Left lung (tissue), 10 donors: Measurements from ENCODE around the gene C22orf39. TPM values are rescaled to one million over a fixed set of nuclear protein-coding genes. Genes with fewer than 3 reads are reported as not detected.

Experiments
- ATAC-seq: fragments of 200-7000 bp; cut with Tn5 transposase; one replicate; pipeline ENCODE4 v1.9.1; 2020; ENCODE audit warnings: moderate library complexity
- DNase-seq, 4 donors: peaks; one replicate each; pipeline ENCODE4 v3.0.0-alpha.2; 2013 to 2020
- H3K27ac ChIP-seq, 2 donors: fragments of 200-600 bp; sonication (generic) in 1 of 2; one replicate each; pipeline versions ENCODE4 v1.5.0 to v1.8.0; 2020 to 2021
- H3K27me3 ChIP-seq, 2 donors: fragments of 200-600 bp; sonication (generic) in 1 of 2; one replicate each; pipeline versions ENCODE4 v1.5.0 to v1.8.0; 2020 to 2021
- H3K36me3 ChIP-seq, 2 donors: fragments of 200-600 bp; sonication (generic) in 1 of 2; one replicate each; pipeline versions ENCODE4 v1.5.0 to v1.8.0; 2020 to 2021
- H3K4me1 ChIP-seq, 2 donors: fragments of 200-600 bp; one replicate each; pipeline ENCODE4 v1.8.0; 2021
- H3K4me3 ChIP-seq, 2 donors: fragments of 200-600 bp; sonication (generic) in 1 of 2; one replicate each; pipeline versions ENCODE4 v1.5.0 to v1.8.0; 2020 to 2021; ENCODE audit warnings: mild to moderate bottlenecking in 1 of 2
- H3K9me3 ChIP-seq, 2 donors: fragments of 200-600 bp; sonication (generic) in 1 of 2; one replicate each; pipeline versions ENCODE4 v1.5.0 to v1.8.0; 2020 to 2021
- CTCF ChIP-seq, 2 donors: fragments of 200-600 bp; sonication (generic) in 1 of 2; IDR thresholded peaks; one replicate each; pipeline versions ENCODE4 v1.5.0 to v1.8.0; 2021; ENCODE audit warnings: antibody characterized with exemption in 2 of 2
- intact Hi-C, 2 donors: fragments of 100-400 bp; cut with DNase I; formaldehyde crosslinking; loops; one replicate each; pipeline versions ENCODE4 v1.11.2 to v1.14.2; 2022
- polyA plus RNA-seq, 6 donors: library from polyadenylated mRNA; unstranded; fragments of 120-200 nt; gene quantifications; one replicate each; pipeline ENCODE4 v1.2.1, GENCODE V29; 2013; ENCODE audit not compliant: insufficient read length in 6 of 6
- total RNA-seq, 2 donors: library from RNA; stranded (reverse); fragmentation: NEBNext Ultra II Directional; extraction: Animal tissue kit (Norgen Biotek cat#: 25700); gene quantifications; one replicate each; pipeline ENCODE4 v1.2.1, GENCODE V29; 2021
- donor health status: DM: no; HTN: yes; CAD: no.
- donor health status: DM: no; HTN: no; CAD: no.

The C22orf39 gene
- total and polyA plus RNA-seq, 8 donors: 30.1 to 42.9 (median 37.1) TPM

GRCh38 chr22:19478045-19478900 lies 30.8 kb upstream of the C22orf39 start:
- peak in 1 of 4 donors; percentile 10 for DNase-seq
- ATAC-seq: no peak
- no peaks in the 10 kb centered on the region for H3K9me3 ChIP-seq
- H3K27ac ChIP-seq: peak overlapping the region; percentile 95 to 98
- peak overlapping the region; percentile 79 for H3K4me3 ChIP-seq
- H3K36me3 ChIP-seq: peaks cover 0 to 22% of the 10 kb centered on the region in 2 donors
- no peaks in the 10 kb centered on the region for H3K27me3 ChIP-seq
- intact Hi-C loops: no loop called here
- TF ChIP-seq CTCF (IDR thresholded peaks at IDR 0.05): no peak
- peaks cover 18 to 36% of the 10 kb centered on the region in 2 donors for H3K4me1 ChIP-seq

GRCh38 chr22:19477321-19478044 lies 30.0 kb upstream of the C22orf39 start:
- no peaks in the 10 kb centered on the region for H3K9me3 ChIP-seq
- no peaks in the 10 kb centered on the region for H3K27me3 ChIP-seq
- intact Hi-C loops: no loop called here
- H3K27ac ChIP-seq: peak overlapping the region in 1 of 2 donors; percentile 98
- peaks cover 0 to 30% of the 10 kb centered on the region in 2 donors for H3K36me3 ChIP-seq
- TF ChIP-seq CTCF (IDR thresholded peaks at IDR 0.05): peak in 1 of 2 donors; percentile 12
- peaks cover 18 to 36% of the 10 kb centered on the region in 2 donors for H3K4me1 ChIP-seq
- peak overlapping the region; percentile 79 for H3K4me3 ChIP-seq
- peak in 2 of 4 donors; percentile 15 to 37 for DNase-seq
- ATAC-seq: no peak

- no peak for TF ChIP-seq CTCF (IDR thresholded peaks at IDR 0.05)
- H3K9me3 ChIP-seq: no peaks in the 10 kb centered on the region
- H3K4me1 ChIP-seq: peaks cover 18 to 36% of the 10 kb centered on the region in 2 donors
- H3K27ac ChIP-seq: no peak overlapping the region
- DNase-seq (no peak), ATAC-seq (no peak)
- H3K4me3 ChIP-seq: no peak overlapping the region
- no peaks in the 10 kb centered on the region for H3K27me3 ChIP-seq
- intact Hi-C loops: no loop called here
- H3K36me3 ChIP-seq: peaks cover 0 to 44% of the 10 kb centered on the region in 2 donors
Measured at GRCh38 chr22:19476023-19476422, 28.5 kb upstream of the C22orf39 start.

DNA sequence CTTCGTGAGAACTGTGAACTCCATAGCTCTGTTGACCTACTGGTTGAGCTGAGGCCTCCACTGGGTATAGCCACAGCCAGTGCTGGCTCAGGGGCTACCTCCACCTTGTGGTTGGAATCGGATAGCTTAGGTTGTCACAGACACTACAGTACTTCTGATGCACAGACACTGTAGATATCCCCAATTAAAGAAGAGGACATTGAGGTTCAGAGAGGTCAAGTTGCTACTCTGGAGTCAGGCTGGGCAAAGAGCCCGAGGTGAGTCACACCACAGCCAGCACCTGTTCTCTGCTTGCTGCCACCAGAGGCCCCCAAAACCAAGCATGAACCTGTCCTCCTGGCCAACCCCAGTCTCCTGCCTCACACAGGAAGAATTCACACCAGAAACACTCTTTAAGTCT lies 26.1 kb upstream of the C22orf39 start:
- H3K27me3 ChIP-seq: no peaks in the 10 kb centered on the region
- no peak for DNase-seq
- intact Hi-C loops: no loop called here
- H3K9me3 ChIP-seq: no peaks in the 10 kb centered on the region
- no peak overlapping the region for H3K27ac ChIP-seq
- no peak for ATAC-seq
- no peak overlapping the region for H3K4me3 ChIP-seq
- H3K36me3 ChIP-seq: peaks cover 0 to 69% of the 10 kb centered on the region in 2 donors
- no peak for TF ChIP-seq CTCF (IDR thresholded peaks at IDR 0.05)
- H3K4me1 ChIP-seq: peaks cover 14 to 26% of the 10 kb centered on the region in 2 donors

- H3K36me3 ChIP-seq: peaks cover 0 to 82% of the 10 kb centered on the region in 2 donors
- no peaks in the 10 kb centered on the region for H3K9me3 ChIP-seq
Measured at GRCh38 chr22:19472233-19472632, 24.7 kb upstream of the C22orf39 start.

More at GRCh38 chr22:19472233-19472632, 24.7 kb upstream of the C22orf39 start:
- intact Hi-C loops: no loop called here
- Histone ChIP-seq H3K27ac (no peak overlapping the region), H3K4me3 (no peak overlapping the region), H3K27me3 (no peaks in the 10 kb centered on the region), H3K4me1 (peaks cover 6 to 14% of the 10 kb centered on the region in 2 donors)
- ATAC-seq (no peak), DNase-seq (no peak)
- TF ChIP-seq CTCF (IDR thresholded peaks at IDR 0.05): no peak
